Colonic mucosa (tissue), 4 donors: ENCODE data around the gene KCND3. TPM values are rescaled to one million over a fixed set of nuclear protein-coding genes. Genes with fewer than 3 reads are reported as not detected.

Source experiments
- DNase-seq: peaks from one replicate; pipeline ENCODE4 v3.0.0-alpha.2; 2020
- H3K27ac ChIP-seq: fragments of 200-600 bp; one replicate; pipeline ENCODE4 v1.8.0; 2021
- H3K27me3 ChIP-seq: fragments of 200-600 bp; one replicate; pipeline ENCODE4 v1.8.0; 2021
- H3K36me3 ChIP-seq: fragments of 200-600 bp; one replicate; pipeline ENCODE4 v1.8.0; 2021
- H3K4me1 ChIP-seq: fragments of 200-600 bp; one replicate; pipeline ENCODE4 v1.8.0; 2021; ENCODE audit warnings: mild to moderate bottlenecking
- H3K4me3 ChIP-seq: fragments of 200-600 bp; one replicate; pipeline ENCODE4 v1.8.0; 2021
- H3K9ac ChIP-seq, 2 donors: one replicate each; pipeline ENCODE4 v1.7.0; 2013; ENCODE audit warnings: control low read depth in 2 of 2, low read depth in 2 of 2, low read length in 2 of 2
- H3K9me3 ChIP-seq: fragments of 200-600 bp; one replicate; pipeline ENCODE4 v1.8.0; 2021
- CTCF ChIP-seq: fragments of 200-600 bp; IDR thresholded peaks from one replicate; pipeline ENCODE4 v1.8.0; 2022; ENCODE audit warnings: antibody characterized with exemption, mild to moderate bottlenecking
- intact Hi-C: fragments of 100-400 bp; cut with DNase I; formaldehyde crosslinking; loops from one replicate; pipeline ENCODE4 v1.14.1; 2022
- total RNA-seq, 2 donors: library from RNA; stranded (reverse); fragmentation: NEBNext Ultra II Directional in 1 of 2; extraction: Animal tissue kit (Norgen Biotek cat#: 25700) in 1 of 2; gene quantifications; one replicate each; pipeline ENCODE4 v1.2.1, GENCODE V29; 2021
- donor health status: healthy.
- donor health status: DM: no; HTN: no; CAD: no.
- donor health status: DM: no; HTN: no; CAD: no.

The KCND3 gene
- total RNA-seq, 2 donors from 2014 or later = 0.94 to 3.5 TPM

DNA sequence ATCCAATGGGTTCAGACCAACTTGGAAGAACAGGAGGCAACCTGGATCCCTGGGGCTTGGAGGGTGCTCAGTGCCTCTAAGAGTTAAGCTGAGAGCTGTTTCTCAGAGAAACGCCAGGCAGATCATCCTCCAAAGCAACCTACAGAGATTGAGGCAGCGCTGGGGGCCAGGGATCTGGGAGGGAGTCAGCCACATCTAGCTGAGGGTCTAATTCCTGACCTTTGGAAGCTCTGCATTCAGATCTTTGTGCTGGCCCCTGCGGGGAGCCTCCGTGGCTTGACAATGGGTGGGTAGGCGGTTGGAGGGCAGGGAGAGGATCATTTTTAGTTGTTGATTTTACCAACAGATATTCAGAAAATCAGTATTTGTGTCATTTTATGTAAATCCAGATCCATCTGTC, 154.5 kb downstream of the KCND3 start:
- TF ChIP-seq CTCF = no peak
- H3K9ac ChIP-seq = no peak overlapping the region

DNA sequence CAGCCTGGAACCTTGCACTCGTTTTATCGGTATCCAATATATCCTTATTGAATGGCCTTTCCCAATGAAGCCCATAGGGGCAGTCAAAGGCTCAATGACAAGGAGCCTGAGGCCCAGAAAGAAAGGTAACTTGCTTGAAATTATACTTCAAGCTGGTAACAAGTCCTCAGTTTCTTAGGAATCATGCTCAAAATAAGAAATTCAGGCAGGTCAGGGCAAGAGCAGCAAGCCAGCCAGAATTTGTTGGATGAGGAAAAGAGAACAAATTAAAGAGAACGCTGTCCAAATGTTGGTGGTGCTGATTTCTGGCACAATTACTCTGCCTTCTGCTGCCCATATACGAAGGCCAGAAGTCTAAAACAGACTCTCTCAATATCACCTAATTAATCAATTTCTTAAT, 156.1 kb downstream of the KCND3 start:
- TF ChIP-seq CTCF = no peak
- H3K4me1 ChIP-seq = no peaks in the 10 kb centered on the region
- no peak overlapping the region for H3K4me3 ChIP-seq
- H3K36me3 ChIP-seq = no peaks in the 10 kb centered on the region
- H3K27me3 ChIP-seq = no peaks in the 10 kb centered on the region
- DNase-seq = no peak
- no peak overlapping the region for H3K27ac ChIP-seq
- intact Hi-C loops = no loop called here
- no peaks in the 10 kb centered on the region for H3K9me3 ChIP-seq
- no peak overlapping the region for H3K9ac ChIP-seq

More for the DNA sequence above, 154.5 kb downstream of the KCND3 start:
- H3K4me1 ChIP-seq = no peaks in the 10 kb centered on the region
- no peak overlapping the region for H3K27ac ChIP-seq
- intact Hi-C loops = no loop called here
- H3K36me3 ChIP-seq = no peaks in the 10 kb centered on the region
- H3K9me3 ChIP-seq = no peaks in the 10 kb centered on the region
- H3K4me3 ChIP-seq = no peak overlapping the region
- H3K27me3 ChIP-seq = no peaks in the 10 kb centered on the region
- DNase-seq = no peak

DNA sequence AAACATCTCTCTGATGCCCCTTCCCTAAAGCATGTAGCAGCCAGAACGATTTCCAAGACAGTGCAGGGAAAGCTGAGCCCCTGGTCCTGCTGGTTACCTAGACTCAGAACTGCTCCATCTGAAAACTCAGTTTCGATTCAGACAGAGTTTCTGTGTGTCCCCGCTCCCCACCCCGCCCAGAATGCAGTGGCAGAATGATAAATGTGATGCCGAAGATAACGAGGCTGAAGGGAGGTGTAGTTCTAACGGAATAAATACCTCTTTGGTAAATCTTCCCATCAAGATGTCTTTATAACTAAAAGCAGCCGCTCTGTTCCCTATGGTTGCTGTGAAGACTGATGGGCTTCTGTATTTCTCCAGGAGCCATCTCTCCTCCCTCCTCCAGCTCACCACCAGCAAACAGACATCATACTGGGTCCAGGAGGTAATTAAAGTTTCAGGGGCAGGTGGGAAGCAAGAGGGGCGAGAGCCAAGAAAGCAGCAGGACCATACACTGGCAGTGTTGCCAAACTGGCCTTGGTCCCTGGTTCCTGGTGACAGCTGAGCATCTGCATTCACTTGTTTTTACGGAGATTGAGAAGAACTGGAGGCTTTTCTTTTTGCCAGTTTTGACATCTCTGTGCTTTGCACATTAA, 156.8 kb downstream of the KCND3 start:
- H3K36me3 ChIP-seq = no peaks in the 10 kb centered on the region
- no peak for DNase-seq
- H3K4me3 ChIP-seq = no peak overlapping the region
- no peak overlapping the region for H3K27ac ChIP-seq
- no peak overlapping the region for H3K9ac ChIP-seq
- intact Hi-C loops = no loop called here
- H3K4me1 ChIP-seq = no peaks in the 10 kb centered on the region
- TF ChIP-seq CTCF = no peak
- H3K27me3 ChIP-seq = no peaks in the 10 kb centered on the region
- H3K9me3 ChIP-seq = no peaks in the 10 kb centered on the region

DNA sequence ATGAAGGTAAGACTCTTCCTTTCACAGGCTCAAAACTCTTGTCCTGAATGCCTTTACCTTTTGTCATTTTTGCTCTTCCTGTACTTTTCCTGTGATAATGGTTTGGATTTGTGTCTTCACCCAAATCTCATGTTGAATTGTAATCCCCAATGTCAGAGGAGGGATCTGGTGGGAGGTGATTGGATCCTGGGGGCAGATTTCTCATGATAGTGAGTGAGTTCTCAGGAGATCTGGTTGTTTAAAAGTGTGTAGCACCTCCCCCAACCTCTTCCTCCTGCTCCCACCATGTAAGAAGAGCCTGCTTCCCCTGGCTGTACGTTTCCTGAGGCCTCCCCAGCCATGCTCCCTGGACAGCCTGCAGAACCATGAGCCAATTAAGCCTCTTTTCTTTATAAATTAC, 158.3 kb downstream of the KCND3 start:
- Histone ChIP-seq H3K27ac (no peak overlapping the region), H3K36me3 (no peaks in the 10 kb centered on the region), H3K27me3 (no peaks in the 10 kb centered on the region), H3K4me3 (no peak overlapping the region), H3K9ac (no peak overlapping the region), H3K9me3 (no peaks in the 10 kb centered on the region), H3K4me1 (no peaks in the 10 kb centered on the region)
- intact Hi-C loops = no loop called here
- DNase-seq = no peak
- TF ChIP-seq CTCF = no peak

- H3K27ac ChIP-seq = no peak overlapping the region
- no peaks in the 10 kb centered on the region for H3K4me1 ChIP-seq
- no peak for TF ChIP-seq CTCF
- no peak overlapping the region for H3K4me3 ChIP-seq
- no peaks in the 10 kb centered on the region for H3K27me3 ChIP-seq
- H3K9ac ChIP-seq = no peak overlapping the region
- H3K36me3 ChIP-seq = no peaks in the 10 kb centered on the region
- no peak for DNase-seq
- no peaks in the 10 kb centered on the region for H3K9me3 ChIP-seq
- intact Hi-C loops = no loop called here
These were observed 161.5 kb downstream of the KCND3 start for GRCh38 chr1:111827946-111828345.
